PC-3 (cell line): ENCODE data around the gene METTL3.

Experiments used
- CTCF ChIP-seq: fragments of 300-600 bp; sonication (generic); conservative IDR thresholded peaks from 2 replicates; pipeline ENCODE4 v1.5.1; 2017; ENCODE audit warnings: antibody characterized with exemption, low read depth, mild to moderate bottlenecking, low read length
- EZH2 ChIP-seq: fragments of 300-600 bp; sonication (generic); IDR thresholded peaks from one replicate; pipeline ENCODE4 v1.6.1; 2017; ENCODE audit warnings: antibody characterized with exemption, mild to moderate bottlenecking, low read length; ENCODE audit not compliant: unreplicated experiment
- EZH2phosphoT487 ChIP-seq: fragments of 300-600 bp; sonication (generic); IDR thresholded peaks from 2 replicates; pipeline ENCODE4 v1.6.1; 2018; ENCODE audit warnings: mild to moderate bottlenecking, antibody characterized with exemption, low read length, borderline replicate concordance

GRCh38 chr14:21518725-21519124, 7.6 kb upstream of the METTL3 start:
- TF ChIP-seq CTCF (no peak), EZH2phosphoT487 (no peak), EZH2 (no peak)
